Stimulated activated CD8-positive, alpha-beta memory T cell treated with anti-CD3 and anti-CD28 coated beads, Interleukin-4, amount 100 ng/mL, for 1 hour (primary cell): Measurements from ENCODE around the gene MRNIP.
"Not testable (repeated sequence)": the region's sequence is repeated elsewhere in the genome, so short reads cannot be mapped to it uniquely, and the experiment has no call there.

ENCODE experiments used
- DNase-seq, 2 donors: peaks; one replicate each; pipeline ENCODE4 v3.0.0-alpha.2; 2020; ENCODE audit warnings: low read depth in 2 of 2, low spot score in 1 of 2

Gene MRNIP

DNA sequence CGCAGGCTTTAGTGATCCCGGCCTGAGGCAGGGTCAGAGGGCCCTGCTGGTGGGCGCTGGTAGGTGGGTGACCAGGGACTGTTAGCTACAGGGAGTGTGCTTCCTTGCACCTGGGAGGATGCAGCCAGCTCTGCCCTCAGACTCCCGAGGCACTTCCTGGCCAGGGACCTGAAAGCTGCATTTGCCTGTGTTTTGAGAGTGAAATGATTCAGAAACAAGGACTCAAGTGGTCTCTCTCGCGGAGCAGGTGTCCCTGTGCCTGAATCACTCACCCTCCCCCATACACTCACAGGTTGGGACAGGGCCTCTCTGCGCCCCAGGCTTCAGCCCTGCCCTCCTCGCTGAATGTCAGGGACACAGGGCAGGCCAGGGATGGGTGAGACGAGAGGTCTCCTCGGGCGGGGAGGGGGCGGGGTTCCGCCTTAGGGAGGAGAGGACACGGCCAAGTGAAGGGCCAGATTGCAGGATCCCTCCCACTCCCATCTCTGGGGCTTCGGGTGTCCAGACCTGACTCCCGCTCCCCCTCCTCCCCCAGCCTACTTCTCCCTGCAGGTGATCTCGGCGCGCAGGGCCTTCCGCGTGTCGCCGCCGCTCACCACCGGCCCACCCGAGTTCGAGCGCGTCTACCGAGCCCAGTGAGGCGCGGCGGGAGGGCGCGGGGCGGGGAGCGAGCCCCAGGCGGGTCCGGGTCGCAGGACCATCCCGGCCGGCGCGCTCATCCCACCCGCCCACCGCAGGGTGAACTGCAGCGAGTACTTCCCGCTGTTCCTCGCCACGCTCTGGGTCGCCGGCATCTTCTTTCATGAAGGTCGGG lies 63.4 kb downstream of the MRNIP start:
- no peak for DNase-seq

DNA sequence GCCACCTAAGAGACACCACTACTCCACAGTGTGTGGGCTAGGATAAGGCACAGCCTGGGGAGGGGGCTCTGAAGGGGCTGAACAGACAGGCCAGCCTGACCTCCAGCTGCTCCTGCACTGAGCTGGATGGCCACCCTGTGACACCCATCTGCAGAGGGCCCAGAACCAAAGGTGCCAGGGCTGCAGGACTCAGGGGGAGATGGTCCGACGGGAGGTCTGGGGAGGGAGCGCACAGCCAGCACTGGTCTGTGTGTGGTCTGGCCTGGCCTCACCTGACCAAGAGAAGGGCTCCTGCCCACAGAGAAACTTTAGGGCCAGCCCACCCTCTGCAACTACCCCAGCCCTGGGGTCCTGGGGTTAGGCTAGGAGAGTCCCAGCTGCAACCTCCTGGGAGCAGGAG lies 64.0 kb downstream of the MRNIP start:
- no peak for DNase-seq

DNA sequence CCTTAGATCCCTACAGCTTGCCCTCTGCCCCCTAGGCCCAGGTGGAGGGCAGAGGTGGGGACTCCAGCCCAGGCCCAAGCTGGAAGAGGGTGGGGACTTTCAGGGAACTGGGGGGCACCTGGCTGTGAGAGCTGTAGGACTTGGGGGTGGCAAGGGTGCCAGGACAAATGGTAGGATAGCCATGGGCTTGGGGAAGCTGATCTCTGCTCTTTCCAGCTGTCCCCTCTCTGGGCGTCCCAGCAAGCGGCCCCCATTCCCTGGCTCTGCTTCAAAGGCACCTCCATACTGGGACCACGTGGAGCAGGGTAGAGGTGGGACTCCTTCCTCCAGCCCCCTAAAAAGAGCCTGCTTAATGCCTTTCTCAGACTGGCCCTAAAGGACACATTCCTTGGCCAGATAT lies 64.4 kb downstream of the MRNIP start:
- no peak for DNase-seq

- no peak for DNase-seq
Measured at GRCh38 chr5:179793468-179794139, 65.0 kb downstream of the MRNIP start, which contains the start of gene LTC4S. Gene LTC4S (plus strand): TSS chr5:179793986. CDS start chr5:179794081, 95 bp downstream.

GRCh38 chr5:179792612-179793467 lies 65.8 kb downstream of the MRNIP start:
- no peak for DNase-seq

GRCh38 chr5:179791881-179792611 lies 66.6 kb downstream of the MRNIP start:
- DNase-seq, result no peak

DNA sequence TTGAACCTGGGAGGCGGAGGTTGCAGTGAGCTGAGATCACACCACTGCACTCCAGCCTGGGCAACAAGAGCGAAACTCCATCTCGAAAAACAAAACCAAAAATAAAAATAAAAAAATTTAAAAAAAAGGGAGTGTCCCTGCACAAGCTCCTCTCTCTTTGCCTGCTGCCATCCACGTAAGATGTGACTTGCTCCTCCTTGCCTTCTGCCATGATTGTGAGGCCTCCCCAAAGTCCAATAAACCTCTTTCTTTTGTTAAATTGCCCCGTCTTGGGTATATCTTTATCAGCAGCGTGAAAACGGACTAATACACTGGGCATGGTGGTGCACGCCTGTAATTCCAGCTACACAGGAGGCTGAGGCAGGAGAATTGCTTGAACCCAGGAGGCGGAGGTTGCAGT lies 69.3 kb downstream of the MRNIP start:
- not testable (repeated sequence) for DNase-seq

- no peak for DNase-seq
Measured at GRCh38 chr5:179788193-179788854, 70.3 kb downstream of the MRNIP start.
